Measurements from ENCODE around the gene FNDC1.
"Not testable (repeated sequence)": the region's sequence is repeated elsewhere in the genome, so short reads cannot be mapped to it uniquely, and the experiment has no call there.

Gene FNDC1

DNA sequence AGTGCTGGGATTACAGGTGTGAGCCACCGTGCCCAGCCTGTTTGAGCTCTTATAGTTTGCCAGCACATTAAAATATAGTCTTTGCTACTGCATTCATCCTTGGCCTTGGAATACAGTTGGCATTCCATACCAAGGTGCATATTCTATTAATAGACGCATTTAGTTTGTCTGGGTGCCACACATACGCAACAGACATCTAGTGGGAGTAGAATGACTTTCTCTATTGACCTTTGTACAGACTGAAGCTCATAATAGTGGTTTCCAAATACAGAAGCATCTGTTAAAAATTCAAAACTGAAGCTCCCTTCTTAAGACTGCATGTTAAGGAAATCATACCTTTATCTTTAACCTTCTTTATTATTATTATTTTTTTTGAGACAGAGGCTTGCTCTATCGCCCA, 46.7 kb upstream of the FNDC1 start:
- Histone ChIP-seq H3K36me3 (ENCODE audit: low read length) (no peaks in the 10 kb centered on the region), H3K4me3 (ENCODE audit: insufficient read depth, low read length, poor library complexity, severe bottlenecking) (no peak overlapping the region), H3K4me2 (ENCODE audit: low read depth, low read length, poor library complexity, severe bottlenecking) (no peak overlapping the region), H3K9me2 (replicated peaks; ENCODE audit: insufficient read depth, low read length) (no peaks in the 10 kb centered on the region), H4K20me1 (ENCODE audit: low read depth, low read length) (no peaks in the 10 kb centered on the region), H3K79me2 (ENCODE audit: insufficient read depth, low read length) (no peaks in the 10 kb centered on the region), H3K9me3 (ENCODE audit: insufficient read depth, low read length) (no peaks in the 10 kb centered on the region), H3K27me3 (ENCODE audit: low read length) (no peaks in the 10 kb centered on the region), H3K27ac (ENCODE audit: low read depth, low read length) (no peak overlapping the region), H2AFZ (ENCODE audit: low read depth, low read length, severe bottlenecking) (no peak overlapping the region), H3K9ac (ENCODE audit: low read length) (no peak overlapping the region), H3F3A (ENCODE audit: insufficient read depth) (peaks cover 11% of the 10 kb centered on the region; the same call in 1 of the 2 replicates)
- no peak for TF ChIP-seq EZH2phosphoT487 (conservative IDR thresholded peaks at IDR 0.05; ENCODE audit: low read length)
- TF ChIP-seq, protein P1, sequence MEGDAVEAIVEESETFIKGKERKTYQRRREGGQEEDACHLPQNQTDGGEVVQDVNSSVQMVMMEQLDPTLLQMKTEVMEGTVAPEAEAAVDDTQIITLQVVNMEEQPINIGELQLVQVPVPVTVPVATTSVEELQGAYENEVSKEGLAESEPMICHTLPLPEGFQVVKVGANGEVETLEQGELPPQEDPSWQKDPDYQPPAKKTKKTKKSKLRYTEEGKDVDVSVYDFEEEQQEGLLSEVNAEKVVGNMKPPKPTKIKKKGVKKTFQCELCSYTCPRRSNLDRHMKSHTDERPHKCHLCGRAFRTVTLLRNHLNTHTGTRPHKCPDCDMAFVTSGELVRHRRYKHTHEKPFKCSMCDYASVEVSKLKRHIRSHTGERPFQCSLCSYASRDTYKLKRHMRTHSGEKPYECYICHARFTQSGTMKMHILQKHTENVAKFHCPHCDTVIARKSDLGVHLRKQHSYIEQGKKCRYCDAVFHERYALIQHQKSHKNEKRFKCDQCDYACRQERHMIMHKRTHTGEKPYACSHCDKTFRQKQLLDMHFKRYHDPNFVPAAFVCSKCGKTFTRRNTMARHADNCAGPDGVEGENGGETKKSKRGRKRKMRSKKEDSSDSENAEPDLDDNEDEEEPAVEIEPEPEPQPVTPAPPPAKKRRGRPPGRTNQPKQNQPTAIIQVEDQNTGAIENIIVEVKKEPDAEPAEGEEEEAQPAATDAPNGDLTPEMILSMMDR (IDR thresholded peaks at IDR 0.05; ENCODE audit: insufficient read depth, low read length, poor library complexity, severe bottlenecking): no peak

- not testable (repeated sequence) for H3K27me3 ChIP-seq (ENCODE audit: low read length); H2AFZ ChIP-seq (ENCODE audit: low read depth, low read length, severe bottlenecking); H3K27ac ChIP-seq (ENCODE audit: low read depth, low read length); H4K20me1 ChIP-seq (ENCODE audit: low read depth, low read length); H3K79me2 ChIP-seq (ENCODE audit: insufficient read depth, low read length); H3K36me3 ChIP-seq (ENCODE audit: low read length); H3K4me3 ChIP-seq (ENCODE audit: insufficient read depth, low read length, poor library complexity, severe bottlenecking); H3K9ac ChIP-seq (ENCODE audit: low read length); H3K9me3 ChIP-seq (ENCODE audit: insufficient read depth, low read length); H3K9me2 ChIP-seq (replicated peaks; ENCODE audit: insufficient read depth, low read length); H3K4me2 ChIP-seq (ENCODE audit: low read depth, low read length, poor library complexity, severe bottlenecking)
- peaks cover 20% of the 10 kb centered on the region; the same call in 1 of the 2 replicates for H3F3A ChIP-seq (ENCODE audit: insufficient read depth)
These were observed 45.4 kb upstream of the FNDC1 start for GRCh38 chr6:159123831-159124230.

- H3K79me2 ChIP-seq (ENCODE audit: insufficient read depth, low read length): no peaks in the 10 kb centered on the region
- peaks cover 20% of the 10 kb centered on the region; the same call in 1 of the 2 replicates for H3F3A ChIP-seq (ENCODE audit: insufficient read depth)
- no peaks in the 10 kb centered on the region for H3K36me3 ChIP-seq (ENCODE audit: low read length)
- TF ChIP-seq, protein P1 (IDR thresholded peaks at IDR 0.05; ENCODE audit: insufficient read depth, low read length, poor library complexity, severe bottlenecking): peak; percentile 83
- TF ChIP-seq EZH2phosphoT487 (conservative IDR thresholded peaks at IDR 0.05; ENCODE audit: low read length): no peak
- H3K4me3 ChIP-seq (ENCODE audit: insufficient read depth, low read length, poor library complexity, severe bottlenecking): no peak overlapping the region
- no peaks in the 10 kb centered on the region for H3K9me2 ChIP-seq (replicated peaks; ENCODE audit: insufficient read depth, low read length)
- no peaks in the 10 kb centered on the region for H3K27me3 ChIP-seq (ENCODE audit: low read length)
- no peaks in the 10 kb centered on the region for H4K20me1 ChIP-seq (ENCODE audit: low read depth, low read length)
- H3K9ac ChIP-seq (ENCODE audit: low read length): no peak overlapping the region
- H3K27ac ChIP-seq (ENCODE audit: low read depth, low read length): no peak overlapping the region
- no peak overlapping the region for H2AFZ ChIP-seq (ENCODE audit: low read depth, low read length, severe bottlenecking)
- no peaks in the 10 kb centered on the region for H3K9me3 ChIP-seq (ENCODE audit: insufficient read depth, low read length)
- no peak overlapping the region for H3K4me2 ChIP-seq (ENCODE audit: low read depth, low read length, poor library complexity, severe bottlenecking)
These were observed 44.1 kb upstream of the FNDC1 start for GRCh38 chr6:159125014-159125609.

GRCh38 chr6:159125951-159126352, 43.2 kb upstream of the FNDC1 start:
- TF ChIP-seq, protein P1 (IDR thresholded peaks at IDR 0.05; ENCODE audit: insufficient read depth, low read length, poor library complexity, severe bottlenecking): no peak
- TF ChIP-seq EZH2phosphoT487 (conservative IDR thresholded peaks at IDR 0.05; ENCODE audit: low read length): no peak
- Histone ChIP-seq H3K4me3 (ENCODE audit: insufficient read depth, low read length, poor library complexity, severe bottlenecking) (no peak overlapping the region), H3F3A (ENCODE audit: insufficient read depth) (peaks cover 20% of the 10 kb centered on the region; the same call in 1 of the 2 replicates), H3K79me2 (ENCODE audit: insufficient read depth, low read length) (no peaks in the 10 kb centered on the region), H3K36me3 (ENCODE audit: low read length) (no peaks in the 10 kb centered on the region), H3K4me2 (ENCODE audit: low read depth, low read length, poor library complexity, severe bottlenecking) (no peak overlapping the region), H3K27me3 (ENCODE audit: low read length) (no peaks in the 10 kb centered on the region), H2AFZ (ENCODE audit: low read depth, low read length, severe bottlenecking) (no peak overlapping the region), H3K9me3 (ENCODE audit: insufficient read depth, low read length) (no peaks in the 10 kb centered on the region), H4K20me1 (ENCODE audit: low read depth, low read length) (no peaks in the 10 kb centered on the region), H3K9me2 (replicated peaks; ENCODE audit: insufficient read depth, low read length) (no peaks in the 10 kb centered on the region), H3K27ac (ENCODE audit: low read depth, low read length) (no peak overlapping the region), H3K9ac (ENCODE audit: low read length) (peak overlapping the region; percentile 26; the same call in 1 of the 2 replicates)

Data from SU-DHL-6 (cell line).